Upper lobe of right lung (tissue), 1 donor: ENCODE data around the gene SLC39A9. TPM values are rescaled to one million over a fixed set of nuclear protein-coding genes. Genes with fewer than 3 reads are reported as not detected.

ENCODE experiments used
- ATAC-seq: fragments of 200-7000 bp; cut with Tn5 transposase; one replicate; pipeline ENCODE4 v1.9.1; 2020; ENCODE audit warnings: mild to moderate bottlenecking, moderate library complexity
- DNase-seq: peaks from one replicate; pipeline ENCODE4 v3.0.0-alpha.2; 2020
- H3K27ac ChIP-seq: fragments of 200-600 bp; one replicate; pipeline ENCODE4 v1.8.0; 2022
- H3K27me3 ChIP-seq: fragments of 200-600 bp; one replicate; pipeline ENCODE4 v1.8.0; 2022; ENCODE audit warnings: mild to moderate bottlenecking
- H3K36me3 ChIP-seq: fragments of 200-600 bp; one replicate; pipeline ENCODE4 v1.8.0; 2022
- H3K4me1 ChIP-seq: fragments of 200-600 bp; one replicate; pipeline ENCODE4 v1.8.0; 2022
- H3K4me3 ChIP-seq: fragments of 200-600 bp; one replicate; pipeline ENCODE4 v1.8.0; 2022; ENCODE audit warnings: mild to moderate bottlenecking
- H3K9me3 ChIP-seq: fragments of 200-600 bp; one replicate; pipeline ENCODE4 v1.8.0; 2022
- CTCF ChIP-seq: fragments of 200-600 bp; IDR thresholded peaks from one replicate; pipeline ENCODE4 v1.8.0; 2022; ENCODE audit warnings: antibody characterized with exemption
- intact Hi-C: fragments of 100-400 bp; cut with DNase I; formaldehyde crosslinking; loops from one replicate; pipeline ENCODE4 v1.11.0; 2022
- total RNA-seq: library from RNA; stranded (reverse); fragmentation: NEBNext Ultra II Directional; extraction: Animal tissue kit (Norgen Biotek cat#: 25700); gene quantifications from one replicate; pipeline ENCODE4 v1.2.1, GENCODE V29; 2021
- donor health status: DM: no; HTN: yes; CAD: no; lungs with severe emphysema.

Gene SLC39A9
- total RNA-seq, 1 donor from 2014 or later = 55.6 TPM

DNA sequence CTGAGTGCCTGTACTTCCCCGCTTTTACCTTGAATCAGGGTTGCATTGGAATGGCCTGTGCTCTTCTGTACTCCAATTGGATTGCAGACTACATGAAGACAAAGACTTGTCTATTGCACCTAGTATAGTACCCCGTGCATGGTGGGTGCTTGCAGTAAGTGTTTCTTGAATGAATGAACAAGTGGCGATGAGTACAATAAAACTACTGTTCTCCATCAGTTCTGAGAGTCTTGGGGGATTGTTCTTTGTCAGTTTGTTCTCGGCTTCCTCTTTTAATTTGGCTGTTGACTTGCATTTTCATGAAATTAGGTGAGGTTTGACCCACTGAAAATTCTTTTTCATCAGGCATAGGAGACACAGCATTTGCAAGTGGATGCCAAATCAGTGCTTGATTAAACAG is 34.5 kb upstream of the SLC39A9 start:
- Histone ChIP-seq H3K4me3 (no peak overlapping the region), H3K9me3 (no peaks in the 10 kb centered on the region), H3K36me3 (no peaks in the 10 kb centered on the region), H3K4me1 (no peaks in the 10 kb centered on the region), H3K27ac (no peak overlapping the region), H3K27me3 (no peaks in the 10 kb centered on the region)
- no peak for TF ChIP-seq CTCF
- no peak for ATAC-seq
- DNase-seq = no peak
- intact Hi-C loops = no loop called here

- Histone ChIP-seq H3K27ac (no peak overlapping the region), H3K4me3 (no peak overlapping the region), H3K36me3 (no peaks in the 10 kb centered on the region), H3K27me3 (no peaks in the 10 kb centered on the region), H3K9me3 (no peaks in the 10 kb centered on the region), H3K4me1 (no peaks in the 10 kb centered on the region)
- intact Hi-C loops = no loop called here
- ATAC-seq (no peak), DNase-seq (no peak)
- TF ChIP-seq CTCF = no peak
Measured at GRCh38 chr14:69364378-69364777, 34.1 kb upstream of the SLC39A9 start.

- Histone ChIP-seq H3K27me3 (no peaks in the 10 kb centered on the region), H3K27ac (no peak overlapping the region), H3K36me3 (no peaks in the 10 kb centered on the region), H3K4me1 (no peaks in the 10 kb centered on the region), H3K4me3 (no peak overlapping the region), H3K9me3 (no peaks in the 10 kb centered on the region)
- TF ChIP-seq CTCF = no peak
- intact Hi-C loops = no loop called here
- no peak for DNase-seq
- no peak for ATAC-seq
Measured at GRCh38 chr14:69366069-69366468, 32.4 kb upstream of the SLC39A9 start.

DNA sequence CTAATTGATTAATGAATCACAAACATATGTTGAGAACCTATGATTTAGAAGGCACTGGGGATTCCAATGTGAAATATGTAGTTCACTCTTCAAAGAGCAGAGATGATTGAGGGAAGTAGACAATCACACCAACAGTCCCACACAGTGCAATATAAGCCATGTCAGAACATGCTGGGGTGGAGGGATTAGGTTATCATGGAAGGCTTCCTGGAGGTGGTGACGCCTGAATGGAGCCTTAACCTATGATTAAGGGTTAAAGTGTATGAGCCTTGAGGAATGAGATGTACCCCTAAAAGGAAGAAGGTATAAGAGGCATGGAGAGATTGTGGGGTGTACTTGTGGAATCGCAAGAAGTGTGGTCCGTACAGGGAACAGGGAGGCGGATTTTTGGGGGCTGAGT is 31.7 kb upstream of the SLC39A9 start:
- H3K36me3 ChIP-seq = no peaks in the 10 kb centered on the region
- TF ChIP-seq CTCF = no peak
- no peak overlapping the region for H3K27ac ChIP-seq
- DNase-seq (no peak), ATAC-seq (no peak)
- no peaks in the 10 kb centered on the region for H3K4me1 ChIP-seq
- H3K4me3 ChIP-seq = no peak overlapping the region
- H3K27me3 ChIP-seq = no peaks in the 10 kb centered on the region
- intact Hi-C loops = no loop called here
- H3K9me3 ChIP-seq = no peaks in the 10 kb centered on the region

DNA sequence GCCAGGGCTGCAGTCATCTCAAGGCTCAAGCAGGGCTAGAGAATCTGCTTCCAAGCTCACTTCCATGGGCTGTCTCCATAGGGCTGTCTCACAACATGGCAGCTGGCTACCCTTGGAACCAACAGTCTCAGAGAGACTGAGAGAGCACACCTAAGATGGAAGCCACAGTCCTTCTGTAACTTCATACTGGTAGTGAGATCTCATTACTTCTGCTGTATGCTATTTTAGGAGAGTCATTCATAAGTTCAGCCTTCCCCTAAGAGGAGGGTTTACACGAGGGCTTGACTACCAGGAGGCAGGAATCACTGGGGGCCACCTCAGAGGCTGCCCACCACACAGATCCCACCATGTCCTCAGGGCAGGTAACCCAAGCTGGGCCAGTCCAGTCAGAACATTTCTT is 30.1 kb upstream of the SLC39A9 start:
- no peaks in the 10 kb centered on the region for H3K36me3 ChIP-seq
- H3K4me3 ChIP-seq = no peak overlapping the region
- no peaks in the 10 kb centered on the region for H3K27me3 ChIP-seq
- no peak overlapping the region for H3K27ac ChIP-seq
- no peaks in the 10 kb centered on the region for H3K9me3 ChIP-seq
- intact Hi-C loops = no loop called here
- DNase-seq (no peak), ATAC-seq (no peak)
- H3K4me1 ChIP-seq = no peaks in the 10 kb centered on the region
- TF ChIP-seq CTCF = no peak

DNA sequence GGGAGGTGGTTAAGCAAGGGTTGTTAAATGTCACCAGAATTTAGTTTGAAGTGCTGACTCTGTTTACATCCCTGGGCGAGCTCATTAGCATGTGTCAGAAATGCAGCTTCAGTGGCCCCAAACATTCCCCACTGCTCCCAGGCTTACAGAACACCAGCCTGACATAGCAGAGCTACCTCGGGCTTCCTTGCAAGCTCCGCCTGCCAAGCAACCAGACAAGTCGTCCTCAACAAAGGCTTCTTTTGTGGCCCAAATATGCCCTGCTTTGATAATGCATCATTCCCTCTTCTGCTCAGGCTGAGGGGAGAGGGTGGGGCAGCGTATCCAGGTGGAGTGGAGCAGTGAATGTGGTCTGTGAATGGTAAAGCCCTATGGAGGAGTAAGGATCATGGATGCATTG is 28.4 kb upstream of the SLC39A9 start:
- no peak for DNase-seq
- Histone ChIP-seq H3K36me3 (no peaks in the 10 kb centered on the region), H3K4me3 (no peak overlapping the region), H3K27me3 (no peaks in the 10 kb centered on the region), H3K4me1 (no peaks in the 10 kb centered on the region), H3K9me3 (no peaks in the 10 kb centered on the region), H3K27ac (no peak overlapping the region)
- ATAC-seq = no peak
- intact Hi-C loops = no loop called here
- TF ChIP-seq CTCF = no peak
